ENCODE measurements around the gene PIEZO1.
"Not testable (repeated sequence)": the region's sequence is repeated elsewhere in the genome, so short reads cannot be mapped to it uniquely, and the experiment has no call there.

Gene PIEZO1

DNA sequence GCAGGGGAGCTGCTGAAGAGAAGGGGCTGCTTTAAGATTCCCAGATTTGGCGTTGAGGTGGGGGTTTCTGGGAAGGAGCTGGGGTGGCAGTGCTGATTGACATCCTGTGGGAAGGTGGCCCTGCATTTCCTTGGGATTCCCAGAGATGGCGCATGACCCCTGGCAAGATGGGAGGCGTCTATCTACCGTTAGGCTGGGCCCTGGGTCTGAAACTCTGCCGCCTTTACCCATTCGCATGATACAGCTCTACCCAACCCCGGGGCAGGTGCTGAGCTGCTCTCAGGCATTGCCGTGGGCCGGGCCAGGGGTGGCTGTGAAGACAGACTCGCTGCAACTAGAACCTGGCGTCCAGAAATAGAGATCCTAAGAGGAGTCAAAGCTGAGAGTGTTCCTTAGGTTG, 112.2 kb downstream of the PIEZO1 start:
- TF ChIP-seq, protein P1, sequence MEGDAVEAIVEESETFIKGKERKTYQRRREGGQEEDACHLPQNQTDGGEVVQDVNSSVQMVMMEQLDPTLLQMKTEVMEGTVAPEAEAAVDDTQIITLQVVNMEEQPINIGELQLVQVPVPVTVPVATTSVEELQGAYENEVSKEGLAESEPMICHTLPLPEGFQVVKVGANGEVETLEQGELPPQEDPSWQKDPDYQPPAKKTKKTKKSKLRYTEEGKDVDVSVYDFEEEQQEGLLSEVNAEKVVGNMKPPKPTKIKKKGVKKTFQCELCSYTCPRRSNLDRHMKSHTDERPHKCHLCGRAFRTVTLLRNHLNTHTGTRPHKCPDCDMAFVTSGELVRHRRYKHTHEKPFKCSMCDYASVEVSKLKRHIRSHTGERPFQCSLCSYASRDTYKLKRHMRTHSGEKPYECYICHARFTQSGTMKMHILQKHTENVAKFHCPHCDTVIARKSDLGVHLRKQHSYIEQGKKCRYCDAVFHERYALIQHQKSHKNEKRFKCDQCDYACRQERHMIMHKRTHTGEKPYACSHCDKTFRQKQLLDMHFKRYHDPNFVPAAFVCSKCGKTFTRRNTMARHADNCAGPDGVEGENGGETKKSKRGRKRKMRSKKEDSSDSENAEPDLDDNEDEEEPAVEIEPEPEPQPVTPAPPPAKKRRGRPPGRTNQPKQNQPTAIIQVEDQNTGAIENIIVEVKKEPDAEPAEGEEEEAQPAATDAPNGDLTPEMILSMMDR (IDR thresholded peaks at IDR 0.05) = peak; percentile 47
- TF ChIP-seq ZFX (IDR thresholded peaks at IDR 0.05; ENCODE audit: borderline replicate concordance) = no peak
- no peak overlapping the region for H3K27ac ChIP-seq

DNA sequence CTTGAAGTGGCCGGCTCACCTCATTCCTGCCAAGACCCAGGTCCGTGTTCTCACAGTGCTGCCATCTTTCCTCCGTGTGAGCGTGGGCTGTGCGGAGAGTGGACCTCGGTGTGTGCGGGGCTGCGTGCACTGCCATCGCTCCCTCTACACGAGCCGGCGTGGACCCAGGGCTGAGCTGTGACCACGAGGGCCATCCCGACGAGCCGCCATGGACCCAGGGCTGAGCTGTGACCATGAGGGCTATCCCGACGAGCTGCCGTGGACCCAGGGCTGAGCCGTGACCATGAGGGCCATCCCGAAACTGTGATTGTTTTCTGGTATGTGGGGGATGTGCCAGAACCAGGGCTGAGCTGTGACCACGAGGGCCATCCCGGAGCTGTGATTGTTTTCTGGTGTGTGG, 113.2 kb downstream of the PIEZO1 start:
- TF ChIP-seq ZFX (IDR thresholded peaks at IDR 0.05; ENCODE audit: borderline replicate concordance) = no peak
- TF ChIP-seq, protein P1 (IDR thresholded peaks at IDR 0.05) = no peak
- H3K27ac ChIP-seq = no peak overlapping the region

DNA sequence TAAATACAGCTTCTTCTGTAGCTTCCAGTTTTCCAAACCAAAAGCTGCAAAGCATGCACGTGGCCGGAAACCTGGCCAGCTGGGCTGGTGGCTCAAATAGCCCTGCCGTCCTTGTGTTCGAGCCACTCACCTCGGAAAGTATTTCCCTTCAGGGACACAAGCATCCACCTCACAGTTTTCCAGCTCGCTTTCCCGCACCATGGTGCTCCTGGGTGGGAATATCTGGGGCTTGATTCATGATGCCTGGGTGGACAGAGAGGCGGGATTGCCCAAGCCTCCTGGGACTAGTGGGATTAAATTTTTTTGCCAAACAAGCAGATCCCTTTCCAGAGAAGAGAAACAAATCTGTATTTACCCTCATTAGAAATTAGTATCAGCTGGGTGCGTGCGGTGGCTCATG, 115.0 kb downstream of the PIEZO1 start:
- no peak for TF ChIP-seq ZFX (IDR thresholded peaks at IDR 0.05; ENCODE audit: borderline replicate concordance)
- TF ChIP-seq, protein P1 (IDR thresholded peaks at IDR 0.05) = no peak
- no peak overlapping the region for H3K27ac ChIP-seq

DNA sequence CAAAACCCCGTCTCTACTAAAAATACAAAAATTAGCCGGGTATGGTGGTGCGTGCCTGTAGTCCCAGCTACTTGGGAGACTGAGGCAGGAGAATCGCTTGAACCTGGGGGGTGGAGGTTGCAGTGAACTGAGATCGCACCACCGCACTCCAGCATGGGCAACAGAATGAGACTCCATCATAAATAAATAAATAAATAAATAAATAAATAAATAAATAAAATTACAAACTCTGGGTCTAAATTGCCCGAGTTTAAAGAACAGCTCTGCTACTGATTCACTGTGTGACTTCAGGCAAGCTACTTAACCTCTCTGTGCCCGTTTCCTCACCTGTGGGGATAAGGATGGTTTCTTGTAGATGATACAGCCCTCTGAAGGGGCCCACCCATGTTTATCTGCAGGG, 115.5 kb downstream of the PIEZO1 start:
- H3K27ac ChIP-seq = not testable (repeated sequence)

DNA sequence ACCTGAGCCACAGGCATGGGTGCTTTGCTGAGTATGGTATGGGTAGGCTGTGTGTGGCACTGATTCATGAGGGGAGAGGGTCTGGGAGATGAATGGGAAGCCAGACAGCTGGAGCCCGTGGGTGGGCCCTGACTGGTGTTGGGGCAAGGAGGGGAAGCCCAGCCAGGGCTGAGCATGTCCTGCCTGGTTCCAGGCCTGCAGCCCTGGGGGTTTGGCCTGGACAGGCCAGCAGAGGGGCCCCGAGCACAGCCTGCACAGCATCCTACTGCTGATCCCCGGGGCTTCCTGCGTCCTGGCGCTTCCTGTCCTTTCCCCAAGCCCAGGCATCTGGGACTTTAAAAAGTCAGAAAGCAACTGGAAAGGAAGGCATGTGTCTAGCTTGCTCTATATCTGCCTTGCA, 117.6 kb downstream of the PIEZO1 start:
- H3K27ac ChIP-seq = no peak overlapping the region
- TF ChIP-seq ZFX (IDR thresholded peaks at IDR 0.05; ENCODE audit: borderline replicate concordance) = no peak
- TF ChIP-seq, protein P1 (IDR thresholded peaks at IDR 0.05) = no peak

DNA sequence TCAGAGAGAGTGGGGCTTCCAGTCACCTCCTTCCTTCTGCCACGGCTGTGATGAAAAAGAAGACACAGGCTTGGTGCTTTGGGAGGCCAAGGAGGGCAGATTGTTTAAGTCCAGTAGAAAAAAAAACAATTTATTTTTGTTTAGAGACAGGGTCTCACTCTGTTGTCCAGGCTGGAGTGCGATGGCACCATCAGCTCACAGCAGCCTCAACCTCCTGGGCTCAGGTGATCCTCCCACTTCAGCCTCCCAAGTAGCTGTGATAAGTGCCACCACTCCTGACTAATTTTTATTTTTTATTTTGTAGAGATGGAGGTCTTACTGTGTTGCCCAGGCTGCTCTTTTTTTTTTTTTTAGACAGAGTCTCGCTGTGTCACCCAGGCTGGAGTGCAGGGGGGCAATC, 119.5 kb downstream of the PIEZO1 start:
- TF ChIP-seq, protein P1 (IDR thresholded peaks at IDR 0.05) = no peak
- TF ChIP-seq ZFX (IDR thresholded peaks at IDR 0.05; ENCODE audit: borderline replicate concordance) = no peak

More for the DNA sequence above, 119.5 kb downstream of the PIEZO1 start:
- 0 out of 2 replicates have a peak overlapping the region, but pooled peaks have one; percentile 78 for H3K27ac ChIP-seq

All from 22Rv1 (cell line).